Sciatic nerve (tissue), 2 donors: ENCODE measurements around the gene TRPM5. TPM values are rescaled to one million over a fixed set of nuclear protein-coding genes. Genes with fewer than 3 reads are reported as not detected.

ENCODE experiments used
- ATAC-seq: fragments of 200-7000 bp; cut with Tn5 transposase; one replicate; pipeline ENCODE4 v1.9.1; 2020; ENCODE audit warnings: mild to moderate bottlenecking, moderate library complexity
- DNase-seq: peaks from one replicate; pipeline ENCODE4 v3.0.0-alpha.2; 2020; ENCODE audit warnings: low spot score
- intact Hi-C: fragments of 100-400 bp; cut with DNase I; formaldehyde crosslinking; loops from one replicate; pipeline ENCODE4 v1.14.2; 2022
- total RNA-seq: library from RNA; stranded (reverse); fragmentation: NEBNext Ultra II Directional; extraction: Animal tissue kit (Norgen Biotek cat#: 25700); gene quantifications from one replicate; pipeline ENCODE4 v1.2.1, GENCODE V29; 2021
- donor health status: DM: no; HTN: no; CAD: no.
- donor health status: DM: no; HTN: no; CAD: no.

Gene TRPM5
- total RNA-seq, 1 donor from 2014 or later: not detected

DNA sequence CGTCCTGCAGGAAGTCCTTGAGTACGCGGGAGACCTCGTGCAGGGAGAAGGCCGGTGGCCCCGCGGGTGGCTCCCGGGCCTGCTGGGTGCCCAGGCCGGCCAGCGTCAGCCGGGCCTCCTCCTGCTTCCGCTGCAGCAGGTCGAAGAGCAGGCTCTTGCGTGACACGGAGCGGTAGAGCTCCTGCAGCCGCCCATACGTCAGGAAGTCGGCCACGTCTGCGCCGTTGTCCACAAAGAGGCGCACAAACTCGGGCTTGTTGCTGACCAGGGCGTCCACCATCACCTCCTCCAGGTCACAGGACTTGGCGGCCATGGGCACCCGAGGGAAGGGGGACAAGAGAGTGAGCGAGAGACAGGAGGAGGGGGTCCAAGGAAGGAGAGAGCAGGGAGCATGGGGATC lies 29.1 kb downstream of the TRPM5 start:
- intact Hi-C loops: no loop called here
- no peak for DNase-seq
- ATAC-seq: no peak

DNA sequence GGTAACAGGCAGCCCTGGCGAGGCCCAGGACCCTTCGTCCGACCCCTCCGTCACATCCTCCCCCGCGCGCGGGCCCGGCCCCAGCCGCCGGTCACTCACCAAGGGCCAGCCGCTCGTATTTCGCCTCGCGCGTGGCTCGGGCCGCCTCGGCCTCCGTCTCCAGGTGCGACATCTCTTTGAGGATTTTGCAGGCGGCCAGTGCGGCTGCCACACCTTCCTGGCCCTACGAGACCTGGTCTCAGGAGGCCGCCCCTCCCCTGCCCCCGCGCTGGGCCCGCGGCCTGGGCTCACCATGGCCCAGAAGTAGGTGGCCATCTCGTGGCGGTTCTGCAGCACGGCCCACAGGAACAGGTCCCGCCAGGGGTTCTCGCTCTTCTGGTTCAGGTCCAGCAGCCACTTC lies 29.7 kb downstream of the TRPM5 start:
- ATAC-seq (no peak), DNase-seq (no peak)
- intact Hi-C loops: no loop called here

DNA sequence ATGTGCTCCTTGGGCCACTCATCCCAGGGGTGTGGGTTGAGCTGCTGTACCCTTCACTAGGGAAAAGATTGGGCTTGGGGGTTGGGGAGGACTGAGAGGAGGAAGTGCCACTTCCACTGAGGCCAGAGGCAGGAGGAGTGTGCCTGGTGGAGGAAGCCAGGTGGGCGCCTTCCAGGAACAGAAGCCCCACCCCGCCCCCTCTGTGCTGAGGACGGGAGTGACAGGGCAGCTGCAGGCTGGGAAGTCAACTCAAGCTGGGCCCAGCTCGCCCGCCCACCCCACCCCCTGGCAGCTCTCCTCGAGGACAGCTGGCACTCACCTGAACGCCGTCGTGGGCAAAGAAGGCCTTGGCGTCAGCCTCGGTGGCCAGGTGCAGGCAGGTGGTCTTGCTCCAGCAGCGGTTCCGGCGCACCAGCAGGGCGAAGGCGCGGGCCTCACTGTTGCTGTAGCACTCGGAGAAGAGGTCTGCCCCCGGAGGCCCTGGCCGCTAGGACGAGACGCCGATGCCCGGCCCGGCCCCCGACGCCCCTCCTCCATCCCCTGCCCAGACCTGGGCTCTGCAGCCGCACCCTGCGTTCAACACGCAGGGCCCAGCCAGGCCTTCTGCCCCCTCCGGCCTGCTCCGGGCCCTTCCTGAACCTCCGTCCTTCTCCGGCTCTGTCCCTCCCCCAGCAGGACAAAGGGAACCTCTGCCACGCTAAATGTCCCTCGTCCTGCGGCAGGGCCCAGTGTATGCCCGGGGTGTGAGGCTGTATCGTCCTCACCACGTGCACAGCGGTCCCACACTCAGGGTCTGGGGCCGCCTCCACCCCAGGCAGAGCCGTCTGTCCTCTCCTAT lies 30.4 kb downstream of the TRPM5 start:
- no peak for DNase-seq
- intact Hi-C loops: no loop called here
- no peak for ATAC-seq

DNA sequence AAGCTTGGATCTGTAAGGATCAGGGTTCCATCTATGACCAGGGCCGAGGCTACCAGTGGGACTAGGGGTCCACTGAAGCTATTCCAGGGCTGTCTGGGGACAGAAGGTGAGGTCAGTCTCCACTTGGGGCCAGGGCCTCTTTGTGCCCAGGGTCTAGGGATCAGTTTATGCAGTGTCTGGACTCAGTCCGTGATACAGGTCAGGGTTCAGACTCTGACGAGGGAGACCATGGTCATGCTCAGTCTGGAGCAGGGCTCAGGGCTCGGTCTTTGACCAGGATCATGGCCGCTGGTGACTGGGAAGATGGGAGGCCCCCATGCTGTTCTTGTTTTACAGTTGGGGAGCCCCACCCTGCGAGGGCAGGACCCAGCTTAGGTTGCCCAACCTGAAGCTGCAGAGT lies 32.0 kb downstream of the TRPM5 start:
- ATAC-seq: no peak
- no peak for DNase-seq
- intact Hi-C loops: no loop called here

DNA sequence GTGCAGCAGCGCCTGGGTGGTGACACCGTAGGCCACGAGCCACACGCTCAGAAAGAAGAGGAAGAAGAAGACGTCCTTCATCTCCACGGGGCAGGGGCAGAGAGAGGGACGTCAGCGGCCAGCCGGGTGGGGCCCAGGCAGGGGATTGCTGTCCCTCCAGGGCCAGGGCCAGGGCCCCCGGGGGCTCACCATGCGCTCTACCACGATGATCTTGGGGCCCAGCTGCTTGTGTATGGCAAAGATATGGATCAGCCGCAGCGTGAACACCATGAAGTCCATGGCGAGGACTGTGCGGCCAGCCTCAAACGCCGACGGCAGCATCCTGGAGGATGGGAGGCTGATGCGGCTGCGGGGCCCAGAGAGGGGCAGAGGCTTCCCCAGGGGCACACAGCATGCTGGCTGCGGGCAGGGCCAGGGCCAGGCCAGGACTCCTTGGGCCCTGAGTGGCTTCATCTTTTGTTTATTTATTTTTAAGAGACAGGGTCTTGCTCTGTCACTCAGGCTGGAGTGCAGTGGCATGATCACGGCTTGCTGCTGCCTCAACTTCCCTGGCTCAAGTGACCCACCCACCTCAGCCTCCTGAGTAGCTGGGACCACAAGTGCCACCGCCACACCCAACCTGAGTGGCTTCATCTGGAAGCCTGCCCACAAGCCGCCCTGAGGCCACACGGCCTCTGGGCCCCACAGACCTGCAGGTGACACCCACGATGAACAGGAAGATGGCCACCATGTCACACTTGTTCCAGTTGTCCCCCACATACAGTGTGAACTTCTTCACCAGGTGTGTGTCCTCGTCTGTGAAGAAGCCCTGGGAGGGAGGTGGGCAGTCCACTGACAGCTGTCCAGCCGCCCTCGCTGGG lies 32.6 kb downstream of the TRPM5 start:
- intact Hi-C loops: no loop called here
- no peak for ATAC-seq
- DNase-seq: no peak

DNA sequence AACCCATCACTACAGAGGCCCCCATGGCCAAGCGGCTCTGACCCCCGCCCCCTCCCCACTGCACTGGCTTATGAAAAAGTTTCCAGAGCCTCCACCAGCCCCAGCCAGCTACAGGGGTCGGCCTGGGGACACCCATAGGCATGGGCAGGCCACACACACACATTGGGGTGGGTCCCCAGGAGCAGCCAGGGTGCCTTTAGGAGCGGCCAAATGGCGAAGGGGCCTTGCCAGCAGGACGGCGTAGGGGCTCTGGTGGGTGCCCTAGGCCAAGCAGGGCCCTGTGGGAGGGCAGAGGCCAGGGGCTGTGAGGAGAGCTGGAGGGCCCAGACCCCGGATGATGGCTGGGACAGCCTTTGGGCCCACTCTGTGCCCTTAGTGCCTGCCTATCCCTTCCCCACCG lies 33.7 kb downstream of the TRPM5 start:
- DNase-seq: no peak
- intact Hi-C loops: no loop called here
- no peak for ATAC-seq

DNA sequence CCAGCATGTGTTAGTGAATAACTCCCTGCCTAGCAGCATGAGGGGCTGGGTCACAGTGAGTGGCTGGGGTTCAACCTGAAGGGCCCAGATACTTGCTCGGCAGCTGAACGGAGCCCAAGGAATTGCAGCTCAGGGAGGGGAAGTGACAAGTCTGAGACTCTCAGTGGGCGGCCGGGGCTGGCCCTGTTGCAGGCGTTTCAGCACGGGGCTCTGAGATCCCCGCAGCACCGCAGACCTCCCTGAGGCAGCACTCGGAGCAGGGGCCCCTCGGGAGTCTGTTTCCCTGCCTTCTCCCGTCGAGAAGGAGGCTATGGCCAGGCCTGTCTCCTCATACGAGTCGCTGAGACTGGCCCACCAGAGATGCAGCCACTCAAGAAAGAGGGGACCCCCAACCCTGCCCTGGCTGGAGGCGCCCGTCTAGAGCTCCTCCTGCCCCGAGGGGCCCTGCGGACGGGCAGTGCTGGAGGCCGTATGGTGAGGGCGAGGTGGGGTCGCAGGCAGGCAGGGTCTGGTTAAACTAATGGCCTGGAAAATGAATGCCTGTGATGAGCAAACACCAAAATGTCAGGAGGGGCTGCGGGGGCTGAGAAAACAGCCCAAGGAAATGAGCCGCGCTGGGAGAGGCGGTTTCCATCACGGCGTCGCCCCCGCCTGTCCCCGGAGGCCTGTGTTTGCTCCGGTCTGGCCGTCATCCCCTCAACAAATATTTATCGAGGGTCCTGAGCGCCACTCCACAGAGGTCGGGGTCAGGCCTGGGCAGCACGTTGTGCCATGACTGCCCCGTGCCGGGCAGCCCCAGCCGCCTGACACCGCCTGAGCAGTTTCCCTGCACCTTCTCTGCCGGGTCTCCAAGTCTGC lies 34.5 kb downstream of the TRPM5 start:
- DNase-seq (no peak), ATAC-seq (no peak)
- intact Hi-C loops: no loop called here

DNA sequence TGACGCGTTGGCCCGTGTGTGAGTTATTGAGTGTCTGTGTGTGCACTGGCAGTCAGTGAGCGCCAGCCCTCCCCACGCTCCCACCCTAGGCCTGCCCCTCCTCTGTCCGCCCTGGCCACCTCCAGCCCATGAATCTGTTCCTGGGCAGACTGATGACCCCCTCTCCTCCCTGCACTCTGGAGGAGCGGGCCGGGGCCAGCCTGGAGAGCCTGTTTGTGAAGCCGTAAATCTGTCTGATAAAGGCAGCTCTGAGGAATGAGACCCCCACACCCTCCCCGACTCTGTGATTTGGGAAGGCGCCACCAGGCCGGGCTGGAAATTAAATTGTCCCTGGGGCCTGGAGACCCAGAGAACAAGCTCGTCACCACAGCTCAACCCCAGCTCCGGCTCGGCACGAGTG lies 35.2 kb downstream of the TRPM5 start:
- ATAC-seq (no peak), DNase-seq (no peak)
- intact Hi-C loops: no loop called here

DNA sequence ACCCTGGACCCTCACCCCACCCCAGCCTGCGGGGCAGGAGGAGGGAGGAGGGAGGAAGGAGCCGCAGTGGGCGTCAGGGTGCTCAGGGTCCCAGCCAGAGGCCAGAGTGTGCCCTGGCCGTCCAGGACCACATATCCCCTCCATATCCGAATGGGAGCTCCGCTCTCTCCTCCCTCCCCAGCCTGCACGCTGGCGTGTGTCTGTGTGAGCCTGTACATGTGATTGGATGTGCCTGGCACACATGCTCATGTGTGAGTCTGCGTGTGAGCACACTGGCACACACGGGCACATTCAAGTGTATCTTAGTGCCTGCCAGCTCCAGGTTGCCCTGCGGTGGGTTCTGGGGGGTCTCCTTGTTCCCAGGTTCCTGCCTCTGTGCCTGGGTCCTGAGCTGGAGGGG lies 35.6 kb downstream of the TRPM5 start:
- intact Hi-C loops: no loop called here
- ATAC-seq (no peak), DNase-seq (no peak)

DNA sequence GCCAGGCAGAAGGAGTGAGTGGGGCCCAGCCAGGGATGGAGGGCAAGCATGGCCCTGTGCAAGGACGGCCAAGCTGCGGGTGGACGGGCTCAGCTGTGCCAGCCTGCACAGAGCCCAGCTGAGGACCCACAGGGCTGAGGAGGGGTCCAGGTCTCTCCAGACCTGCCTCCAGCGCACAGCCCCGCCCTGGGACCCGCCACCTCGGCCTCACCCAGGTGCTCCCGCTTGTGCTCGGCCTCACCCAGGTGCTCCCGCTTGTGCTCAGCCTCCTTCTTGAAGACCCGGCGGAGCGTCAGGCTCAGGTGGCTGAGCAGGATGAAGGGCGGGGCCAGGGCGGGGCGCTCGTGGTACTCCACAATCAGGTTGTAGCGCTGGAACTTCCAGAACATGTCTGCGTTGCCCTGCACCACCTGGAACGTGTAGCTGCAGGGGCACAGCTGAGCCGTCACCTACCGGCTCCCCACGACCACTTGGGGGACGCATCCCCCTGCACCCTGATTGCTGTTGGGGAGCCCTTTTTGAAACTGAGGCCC lies 37.4 kb downstream of the TRPM5 start:
- ATAC-seq (no peak), DNase-seq (no peak)
- intact Hi-C loops: no loop called here

DNA sequence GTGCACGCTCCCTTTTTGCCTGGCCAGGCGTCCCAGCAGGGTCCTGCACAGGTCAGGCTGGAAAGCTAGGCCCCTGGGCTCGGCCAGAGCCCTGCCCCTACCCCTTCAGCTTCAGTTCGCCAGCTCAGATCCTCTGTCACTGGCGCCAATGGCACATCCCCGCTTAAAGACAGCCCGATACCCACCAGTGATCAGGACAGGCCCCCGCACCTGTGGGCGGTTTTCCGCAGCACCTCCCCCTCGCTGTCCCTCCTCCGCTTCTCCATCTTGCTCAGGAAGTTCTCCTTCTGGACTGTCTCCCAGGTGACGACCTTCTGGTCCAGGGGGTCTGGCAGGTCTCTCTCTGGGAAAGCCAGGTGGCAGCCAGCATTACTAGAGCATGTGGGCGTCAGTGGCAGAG lies 37.9 kb downstream of the TRPM5 start:
- intact Hi-C loops: no loop called here
- ATAC-seq (no peak), DNase-seq (no peak)

DNA sequence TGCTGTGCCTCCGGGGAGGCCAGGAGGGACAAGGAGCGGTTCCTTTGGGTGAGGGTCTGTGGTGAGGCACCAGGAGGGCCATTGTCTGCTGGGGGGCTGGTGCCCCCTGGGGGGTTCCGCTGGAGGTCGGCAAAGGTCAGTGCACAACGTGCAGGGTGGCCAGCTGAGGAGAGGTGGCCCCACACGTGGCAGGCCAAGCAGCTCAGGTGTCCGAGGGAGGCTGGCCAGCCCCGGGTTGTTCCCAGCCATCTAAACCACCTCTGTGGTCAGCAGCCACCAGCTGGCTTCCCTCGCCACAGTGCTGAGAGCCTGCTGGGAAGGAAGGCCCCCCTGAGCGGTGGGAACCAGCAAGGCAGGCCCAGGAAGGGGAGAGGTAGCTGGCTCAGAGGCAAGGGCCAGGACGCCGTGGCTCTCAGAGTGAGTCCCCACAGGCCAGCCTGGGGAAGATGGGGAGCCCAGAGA lies 39.5 kb downstream of the TRPM5 start:
- intact Hi-C loops: no loop called here
- DNase-seq (no peak), ATAC-seq (no peak)

DNA sequence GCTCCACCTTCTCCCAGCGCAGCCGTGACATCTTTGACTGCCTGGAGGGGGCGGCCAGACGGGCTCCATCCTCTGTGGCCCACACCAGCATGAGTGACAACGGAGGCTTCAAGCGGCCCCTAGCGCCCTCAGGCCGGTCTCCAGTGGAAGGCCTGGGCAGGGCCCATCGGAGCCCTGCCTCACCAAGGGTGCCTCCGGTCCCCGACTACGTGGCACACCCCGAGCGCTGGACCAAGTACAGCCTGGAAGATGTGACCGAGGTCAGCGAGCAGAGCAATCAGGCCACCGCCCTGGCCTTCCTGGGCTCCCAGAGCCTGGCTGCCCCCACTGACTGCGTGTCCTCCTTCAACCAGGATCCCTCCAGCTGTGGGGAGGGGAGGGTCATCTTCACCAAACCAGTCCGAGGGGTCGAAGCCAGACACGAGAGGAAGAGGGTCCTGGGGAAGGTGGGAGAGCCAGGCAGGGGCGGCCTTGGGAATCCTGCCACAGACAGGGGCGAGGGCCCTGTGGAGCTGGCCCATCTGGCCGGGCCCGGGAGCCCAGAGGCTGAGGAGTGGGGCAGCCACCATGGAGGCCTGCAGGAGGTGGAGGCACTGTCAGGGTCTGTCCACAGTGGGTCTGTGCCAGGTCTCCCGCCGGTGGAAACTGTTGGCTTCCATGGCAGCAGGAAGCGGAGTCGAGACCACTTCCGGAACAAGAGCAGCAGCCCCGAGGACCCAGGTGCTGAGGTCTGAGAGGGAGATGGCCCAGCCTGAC lies 41.2 kb downstream of the TRPM5 start:
- intact Hi-C loops: no loop called here
- ATAC-seq (no peak), DNase-seq (no peak)

DNA sequence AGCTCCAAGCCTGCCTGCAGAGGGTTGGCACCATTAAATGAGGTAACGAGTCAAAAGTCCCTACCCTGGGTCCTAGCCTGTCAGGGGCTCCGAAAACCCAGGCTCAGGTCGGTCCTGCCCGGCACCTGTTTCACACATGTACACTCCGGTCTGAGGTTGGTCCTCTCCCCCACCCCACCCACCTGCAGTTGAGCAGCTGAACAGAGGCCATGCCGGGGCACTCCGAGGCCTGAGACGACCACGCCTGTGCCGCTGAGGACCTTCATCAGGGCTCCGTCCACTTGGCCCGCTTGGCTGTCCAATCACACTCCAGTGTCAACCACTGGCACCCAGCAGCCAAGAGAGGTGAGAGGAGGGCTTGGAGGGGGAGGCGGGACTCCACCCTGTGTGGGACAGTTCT lies 42.2 kb downstream of the TRPM5 start:
- intact Hi-C loops: no loop called here
- ATAC-seq (no peak), DNase-seq (no peak)

DNA sequence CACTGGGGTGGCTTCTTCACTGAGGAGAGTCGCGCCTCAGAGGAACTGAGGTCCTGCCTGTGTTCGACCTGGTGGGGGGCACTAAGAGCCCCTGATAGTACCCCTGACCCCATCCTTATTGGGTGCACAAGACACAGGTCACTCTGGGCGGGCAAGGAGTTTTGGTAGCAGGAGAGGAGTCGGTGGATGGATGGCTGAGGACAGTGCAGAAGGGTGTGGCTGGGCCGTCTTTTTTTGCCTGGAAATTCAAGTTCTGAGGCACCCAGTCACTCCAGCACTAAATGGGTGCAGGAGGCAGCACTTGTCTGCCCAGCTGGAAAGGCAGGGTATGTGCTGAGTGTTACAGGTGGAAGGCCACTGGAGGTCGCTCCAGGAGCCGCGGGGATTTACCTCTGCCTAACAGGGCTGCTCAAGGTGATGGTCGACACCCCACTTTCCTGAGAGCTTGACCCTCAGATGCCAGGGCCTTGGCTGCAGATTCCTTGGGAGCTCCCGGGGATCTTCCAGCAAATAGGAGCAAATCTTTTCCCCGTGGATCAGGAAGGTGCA lies 42.8 kb downstream of the TRPM5 start:
- no peak for DNase-seq
- intact Hi-C loops: no loop called here
- no peak for ATAC-seq

DNA sequence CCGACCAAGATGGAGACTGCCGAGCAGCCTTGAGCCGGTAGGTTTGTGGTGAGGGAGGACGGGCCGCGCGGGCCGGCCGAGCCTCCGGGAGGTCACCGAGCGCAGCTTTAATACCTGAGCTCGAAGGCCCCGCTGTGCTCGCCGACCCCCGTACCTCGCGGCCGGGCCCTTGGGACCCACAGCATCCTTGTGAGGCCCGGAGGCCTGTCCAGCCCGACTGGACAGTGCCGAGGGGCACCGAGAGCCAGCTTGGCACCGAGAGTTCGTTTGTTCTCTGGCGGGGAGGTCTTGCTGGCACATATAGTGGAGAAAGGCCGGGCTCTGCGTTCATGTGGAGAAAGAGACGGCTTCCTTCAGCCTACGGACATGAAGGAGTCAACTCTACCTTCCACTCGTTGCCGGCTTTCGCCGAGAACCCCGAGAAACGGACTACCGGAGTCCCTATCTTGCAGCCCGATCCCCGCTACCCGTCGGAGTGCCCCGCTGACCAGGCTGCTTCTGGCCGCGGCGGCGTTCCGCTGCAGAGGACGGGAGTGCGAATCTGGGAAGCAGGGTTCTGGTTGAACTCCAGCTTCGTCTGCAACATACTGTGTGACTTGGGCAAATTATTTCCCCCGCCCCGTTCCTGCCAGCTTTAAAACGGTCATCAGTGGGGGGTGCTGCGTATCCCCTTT lies 43.4 kb downstream of the TRPM5 start:
- DNase-seq: no peak
- ATAC-seq: no peak
- intact Hi-C loops: no loop called here

DNA sequence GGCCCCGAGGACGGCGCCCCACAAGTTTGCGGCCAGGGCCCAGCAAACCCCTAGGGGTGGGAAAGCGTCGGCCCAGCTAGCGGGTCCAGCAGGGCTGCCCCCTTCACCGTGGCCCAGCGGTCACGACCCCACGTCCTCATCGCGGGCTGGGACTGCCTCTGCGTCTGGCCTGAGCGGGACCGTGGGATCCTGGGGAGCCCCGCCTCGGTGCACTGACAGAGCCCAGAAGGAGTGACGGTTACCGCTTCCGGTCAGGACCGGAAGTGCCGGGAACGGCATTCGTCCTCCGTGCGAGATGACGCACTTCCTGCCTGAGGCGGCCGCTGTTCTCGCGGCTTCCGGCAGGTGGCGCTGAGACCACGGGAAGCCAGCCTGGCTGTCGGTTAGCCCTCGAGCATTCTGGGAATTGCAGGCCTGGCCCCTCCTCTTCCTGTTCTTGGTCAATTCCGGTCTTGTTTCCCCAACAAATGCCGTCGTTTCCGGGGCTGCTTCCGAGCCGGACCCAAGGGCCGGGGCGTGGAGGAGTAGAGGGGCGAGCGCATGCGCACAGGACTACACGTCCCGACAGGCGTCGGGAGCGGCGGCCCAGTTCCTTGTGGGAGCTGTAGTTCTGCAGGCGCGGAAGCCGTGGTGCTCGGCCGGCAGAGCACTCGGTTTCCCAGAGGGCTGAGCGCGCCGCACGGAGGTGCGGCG lies 44.1 kb downstream of the TRPM5 start, which contains the start of gene TSSC4:
Gene TSSC4 (plus strand): TSS at position 682 of the 693 bp plus-strand sequence. CDS start 1,884 bp downstream, outside the sequence.
- intact Hi-C loops: no loop called here
- ATAC-seq (peak; percentile 95), DNase-seq (peak; percentile 100)
